HG03135 (cell line): ENCODE results near the gene SRP19.
"Not testable (repeated sequence)": the region's sequence is repeated elsewhere in the genome, so short reads cannot be mapped to it uniquely, and the experiment has no call there.

Experiments used
- ATAC-seq: cut with Tn5 transposase; IDR thresholded peaks from one replicate; pipeline ENCODE4 v1.9.1; 2021; ENCODE audit warnings: mild to moderate bottlenecking, moderate library complexity; ENCODE audit not compliant: unreplicated experiment

Gene SRP19

GRCh38 chr5:112860929-112861637 is at the start of gene SRP19:
SRP19 (plus strand) TSS chr5:112861287; CDS start chr5:112861377, 90 bp downstream.
- ATAC-seq = peak; percentile 97

DNA sequence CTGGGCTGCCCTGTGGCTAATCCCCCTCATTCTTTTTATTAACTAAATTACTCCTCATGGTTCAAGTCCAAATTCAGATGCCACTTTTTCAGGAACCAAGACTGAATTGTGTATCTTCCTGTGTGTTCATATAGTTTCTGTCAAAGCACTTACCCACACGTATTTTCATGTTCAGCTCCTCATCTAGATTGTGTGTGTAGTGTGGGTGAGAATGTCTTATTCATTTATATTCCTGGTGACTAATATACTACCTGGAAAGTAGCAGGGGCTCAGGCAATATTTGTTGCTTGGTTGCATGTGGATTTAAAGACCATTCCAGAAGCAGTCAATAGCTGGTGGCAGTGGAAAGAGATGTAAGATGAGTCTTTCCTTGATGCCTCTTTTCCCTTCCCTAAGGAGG is 48.5 kb upstream of the SRP19 start:
- ATAC-seq = no peak

- ATAC-seq = no peak
Observed at GRCh38 chr5:112820246-112820645, 40.8 kb upstream of the SRP19 start.

DNA sequence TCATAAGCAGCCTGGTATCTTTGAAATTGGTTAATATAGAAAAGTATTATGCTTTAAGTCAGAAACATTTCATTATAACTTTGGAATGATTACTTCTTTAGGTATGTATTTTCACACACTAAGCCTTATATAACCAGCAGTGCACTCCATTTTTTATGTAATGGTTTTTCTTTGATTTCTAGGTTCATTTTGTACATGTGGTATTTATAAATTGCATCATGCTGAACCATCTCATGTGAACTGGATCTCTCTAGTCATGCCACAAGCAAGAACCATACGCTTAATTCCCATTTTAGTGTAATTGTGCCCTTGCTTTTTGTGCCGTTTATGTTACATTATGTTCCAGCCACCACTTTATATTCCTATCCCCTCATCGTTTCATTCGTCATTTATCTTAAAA is 38.6 kb upstream of the SRP19 start:
- ATAC-seq = no peak

- no peak for ATAC-seq
Observed at GRCh38 chr5:112823181-112823580, 37.9 kb upstream of the SRP19 start.

- no peak for ATAC-seq
Observed at GRCh38 chr5:112823656-112824055, 37.4 kb upstream of the SRP19 start.

DNA sequence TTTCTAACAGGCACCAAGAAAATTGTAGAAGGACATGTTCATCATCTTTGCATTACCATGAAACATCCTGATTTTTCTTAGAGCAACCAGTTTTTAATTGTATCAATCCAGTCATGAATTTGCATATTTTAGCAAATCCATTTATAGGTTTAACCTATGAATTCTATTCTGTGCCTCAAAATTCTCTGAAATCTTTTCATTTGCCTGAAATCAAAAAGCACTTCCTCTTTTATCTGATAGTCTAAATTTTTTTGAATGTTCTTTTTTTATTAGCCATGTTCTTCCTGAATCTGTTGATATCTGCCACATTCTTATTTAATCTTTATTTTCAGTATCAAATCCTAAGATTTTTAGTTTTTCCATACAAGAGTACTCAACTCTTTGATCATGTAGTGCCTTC is 36.9 kb upstream of the SRP19 start:
- no peak for ATAC-seq

- no peak for ATAC-seq
Observed at GRCh38 chr5:112830378-112830777, 30.7 kb upstream of the SRP19 start.

GRCh38 chr5:112833971-112834370 is 27.1 kb upstream of the SRP19 start:
- no peak for ATAC-seq

DNA sequence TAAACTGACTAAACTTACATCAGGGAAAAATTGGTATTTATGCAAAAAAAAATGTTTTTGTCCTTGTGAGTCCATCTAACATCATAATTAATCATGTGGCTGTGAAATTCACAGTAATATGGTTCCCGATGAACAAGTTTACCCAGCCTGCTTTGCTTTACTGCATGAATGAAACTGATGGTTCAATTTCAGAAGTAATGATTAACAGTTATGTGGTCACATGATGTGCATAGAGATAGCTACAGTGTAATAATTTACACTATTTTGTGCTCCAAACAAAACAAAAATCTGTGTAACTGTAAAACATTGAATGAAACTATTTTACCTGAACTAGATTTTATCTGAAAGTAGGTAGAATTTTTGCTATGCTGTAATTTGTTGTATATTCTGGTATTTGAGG is 16.6 kb upstream of the SRP19 start:
- no peak for ATAC-seq

GRCh38 chr5:112846556-112846955 is 14.5 kb upstream of the SRP19 start:
- no peak for ATAC-seq

- no peak for ATAC-seq
Observed at GRCh38 chr5:112847306-112847705, 13.8 kb upstream of the SRP19 start.

- peak; percentile 97 for ATAC-seq
Observed at GRCh38 chr5:112848116-112848811, 12.8 kb upstream of the SRP19 start.

DNA sequence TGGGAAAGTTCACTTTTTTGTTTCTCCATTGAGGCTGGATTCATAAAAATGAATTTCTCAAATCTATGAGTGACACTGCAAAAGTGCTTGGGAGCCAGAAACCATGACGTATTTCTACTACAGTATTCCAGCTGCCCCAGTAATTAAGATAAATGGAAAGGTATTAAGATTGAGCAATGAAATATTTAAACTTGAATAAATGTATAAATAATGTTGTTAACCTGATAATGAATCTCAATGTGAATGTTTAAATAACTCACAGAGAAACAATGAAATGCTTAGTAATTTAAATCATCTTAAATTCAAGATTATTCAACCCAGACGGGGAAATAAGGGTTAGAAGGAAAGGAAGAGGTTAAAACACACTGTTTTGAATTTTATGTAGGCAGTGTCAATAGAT is 11.2 kb upstream of the SRP19 start:
- ATAC-seq = no peak

GRCh38 chr5:112854651-112855050 is 6.4 kb upstream of the SRP19 start:
- ATAC-seq = no peak

- no peak for ATAC-seq
Observed at GRCh38 chr5:112857866-112858265, 3.2 kb upstream of the SRP19 start.

GRCh38 chr5:112860571-112860928 is 537 bp upstream of the SRP19 start:
- ATAC-seq = not testable (repeated sequence)

- ATAC-seq = no peak
Observed at GRCh38 chr5:112861638-112861985, 525 bp downstream of the SRP19 start.

GRCh38 chr5:112862085-112862484 is 998 bp downstream of the SRP19 start:
- no peak for ATAC-seq

GRCh38 chr5:112863549-112863948 is 2.5 kb downstream of the SRP19 start:
- ATAC-seq = no peak

DNA sequence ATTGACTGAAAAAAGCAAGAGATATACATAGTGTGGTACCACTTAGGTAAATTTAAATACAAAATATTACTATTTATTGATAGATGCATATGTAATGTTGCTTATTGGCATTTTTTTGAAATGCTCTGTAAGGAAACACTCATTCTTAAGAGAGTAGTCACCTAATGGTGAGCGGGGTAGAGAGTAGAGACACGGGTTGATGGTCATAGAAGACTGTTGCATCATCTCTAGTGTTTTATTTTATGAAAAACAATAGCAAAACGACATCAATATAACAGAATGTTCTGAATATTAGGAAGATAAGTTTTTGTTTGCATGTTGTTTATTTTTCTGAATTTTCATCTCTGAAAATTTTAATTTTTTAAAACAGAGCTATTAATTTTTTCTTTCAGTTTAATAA is 4.0 kb downstream of the SRP19 start:
- ATAC-seq = no peak

DNA sequence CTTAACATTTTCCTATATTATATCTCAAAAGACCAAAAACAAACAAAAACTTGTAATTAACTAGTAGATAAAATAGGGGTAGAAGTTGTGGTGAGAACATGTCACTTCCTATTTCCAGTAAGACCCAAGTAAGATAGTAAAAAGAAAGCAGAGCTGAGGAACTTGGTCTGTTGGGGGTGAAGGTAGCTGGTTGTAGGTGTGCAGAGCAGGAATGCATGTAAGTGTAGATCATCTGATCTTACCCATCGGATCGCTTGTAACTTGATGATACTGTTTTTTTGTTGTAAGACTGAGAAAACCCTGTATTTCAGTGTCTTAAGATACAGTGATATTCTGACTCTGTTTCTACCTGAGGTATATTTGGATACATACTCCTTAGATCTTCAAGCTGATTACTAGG is 5.7 kb downstream of the SRP19 start:
- ATAC-seq = no peak

GRCh38 chr5:112867411-112867810 is 6.3 kb downstream of the SRP19 start:
- no peak for ATAC-seq
